D721Med (cell line): ENCODE data around the gene INSRR.
A peak's percentile ranks its signal among the peaks of the same experiment; 100 is the strongest.

Experiments
- DNase-seq: peaks from one replicate; pipeline ENCODE4 v3.0.0; 2011; ENCODE audit warnings: low spot score; ENCODE audit not compliant: insufficient read length
- FAIRE-seq: peaks from 2 replicates; lab custom pipeline; 2011; peaks lifted over from hg19 to GRCh38; lab: Jason Lieb, UNC
- CTCF ChIP-seq: IDR thresholded peaks from 2 replicates; pipeline ENCODE4 v1.5.1; 2012; ENCODE audit warnings: mild to moderate bottlenecking, control low read depth; ENCODE audit not compliant: insufficient read depth; ENCODE audit errors: missing control alignments

The INSRR gene

GRCh38 chr1:156894001-156894400 lies 35.1 kb upstream of the INSRR start:
- FAIRE-seq (no peak), DNase-seq (no peak)
- no peak for TF ChIP-seq CTCF

- no peak for TF ChIP-seq CTCF
- FAIRE-seq (no peak), DNase-seq (no peak)
Measured at GRCh38 chr1:156893048-156893953, 34.4 kb upstream of the INSRR start, which contains the start of gene PEAR1. Gene PEAR1, plus strand, starts transcription at chr1:156893718. Its CDS starts 10,209 bp downstream, at chr1:156903927.

GRCh38 chr1:156892190-156893047 lies 33.5 kb upstream of the INSRR start:
- DNase-seq (peak; percentile 88), FAIRE-seq (no peak)
- TF ChIP-seq CTCF, result peak; percentile 92

- peak; percentile 70 for FAIRE-seq
- DNase-seq, result peak; percentile 83
- peak; percentile 98 for TF ChIP-seq CTCF
Measured at GRCh38 chr1:156889802-156890580, 31.1 kb upstream of the INSRR start.

GRCh38 chr1:156887734-156888133 lies 28.8 kb upstream of the INSRR start:
- FAIRE-seq (no peak), DNase-seq (no peak)
- no peak for TF ChIP-seq CTCF

GRCh38 chr1:156887317-156887716 lies 28.4 kb upstream of the INSRR start:
- DNase-seq (no peak), FAIRE-seq (no peak)
- TF ChIP-seq CTCF, result no peak
